ENCODE data around the gene MAFF.

The MAFF gene

DNA sequence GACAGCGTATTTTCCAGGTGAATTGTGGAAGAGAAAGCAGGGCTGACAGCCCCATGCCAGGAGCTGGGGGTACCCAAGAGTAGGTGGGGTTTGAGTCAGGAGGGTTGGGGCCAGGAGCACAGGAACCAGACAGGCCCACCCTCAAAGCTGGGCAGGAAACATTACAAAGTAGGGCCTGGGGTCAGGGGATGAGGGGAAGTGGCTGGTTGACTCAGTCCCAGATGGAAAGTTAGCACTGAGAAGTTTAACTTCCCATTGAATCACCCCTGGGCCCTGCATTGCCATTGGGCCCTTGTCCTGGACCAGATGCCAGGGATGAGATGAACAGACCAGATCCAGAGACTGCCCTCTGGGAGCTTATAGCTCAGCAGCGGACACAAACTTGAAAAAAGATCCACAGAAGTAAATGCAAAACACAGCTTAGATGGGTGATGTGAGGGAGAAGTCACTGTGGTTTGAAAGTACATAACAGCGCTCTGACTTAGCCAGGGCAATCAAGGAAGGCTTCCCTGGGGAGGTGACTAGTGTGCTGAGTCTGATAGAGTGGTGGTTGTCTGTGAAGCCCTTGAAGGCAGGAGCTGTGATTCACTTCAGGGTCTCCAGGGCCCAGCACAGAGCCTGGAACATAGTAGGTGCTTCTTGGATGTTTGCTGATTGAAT, 2.2 kb downstream of the MAFF start:
- no peak for DNase-seq (ENCODE audit: low read depth in 3 of 3)

DNA sequence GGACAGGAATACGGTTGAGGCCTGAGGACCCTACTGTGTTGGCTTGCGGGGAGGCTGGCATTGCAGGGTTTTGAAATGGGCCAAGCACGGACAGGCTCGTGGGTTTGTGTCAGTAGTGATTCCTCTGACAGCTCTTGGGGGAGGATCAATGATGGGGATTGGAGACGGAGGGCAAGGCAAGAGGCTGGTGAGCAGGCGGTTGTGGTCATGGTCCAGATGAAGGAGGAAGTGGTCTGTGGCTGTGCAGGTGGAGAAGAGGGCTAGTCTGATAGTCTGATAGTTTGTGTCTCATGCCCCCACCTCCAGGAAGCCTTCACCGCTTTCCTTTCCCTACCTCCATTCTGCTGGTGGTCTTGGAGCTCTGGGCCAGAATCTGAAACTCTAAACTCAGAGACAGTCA, 3.0 kb downstream of the MAFF start:
- no peak for DNase-seq (ENCODE audit: low read depth in 3 of 3)

DNA sequence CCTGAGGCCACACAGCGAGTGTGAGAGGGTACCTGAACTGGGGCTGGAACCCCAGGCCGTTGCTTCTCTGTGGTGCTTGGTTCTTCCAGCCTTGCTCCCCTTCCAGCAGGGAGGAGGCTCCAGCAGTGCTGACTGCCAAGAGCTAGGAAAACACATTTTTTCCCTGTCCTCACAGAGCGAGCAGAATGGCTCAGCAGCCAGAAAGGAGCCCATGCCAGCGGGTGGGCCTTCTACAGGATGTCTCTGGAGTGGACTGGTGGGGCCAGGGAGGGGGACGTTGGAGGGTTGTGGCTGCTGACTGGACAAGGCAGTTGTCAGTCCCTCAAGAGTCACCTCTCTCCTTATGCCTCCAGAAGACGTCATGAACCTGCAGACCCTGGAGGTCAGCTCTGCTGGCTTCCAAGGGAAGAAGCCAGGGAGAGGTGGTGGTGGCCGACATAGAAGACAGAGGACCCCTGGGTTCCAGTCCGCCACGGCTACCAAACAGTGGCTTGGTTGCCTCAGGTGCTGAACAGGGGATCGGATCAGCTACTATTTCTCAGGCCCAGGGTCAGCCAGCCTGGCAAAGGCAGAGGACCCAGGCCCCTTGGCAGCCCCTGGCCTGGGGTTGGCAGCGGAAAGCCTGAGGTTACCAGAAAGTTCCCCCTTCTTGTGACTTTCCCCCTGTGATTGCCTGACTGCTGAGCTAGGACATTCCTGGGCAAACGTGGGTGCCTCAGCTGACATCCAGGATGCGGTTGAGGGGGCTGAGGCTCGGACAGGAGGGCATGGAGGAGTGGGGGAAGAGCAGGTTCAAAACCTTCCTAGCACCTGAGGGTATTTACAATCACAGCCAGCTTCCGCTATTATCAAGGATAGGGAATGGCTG, 3.7 kb downstream of the MAFF start:
- DNase-seq (ENCODE audit: low read depth in 3 of 3): no peak

DNA sequence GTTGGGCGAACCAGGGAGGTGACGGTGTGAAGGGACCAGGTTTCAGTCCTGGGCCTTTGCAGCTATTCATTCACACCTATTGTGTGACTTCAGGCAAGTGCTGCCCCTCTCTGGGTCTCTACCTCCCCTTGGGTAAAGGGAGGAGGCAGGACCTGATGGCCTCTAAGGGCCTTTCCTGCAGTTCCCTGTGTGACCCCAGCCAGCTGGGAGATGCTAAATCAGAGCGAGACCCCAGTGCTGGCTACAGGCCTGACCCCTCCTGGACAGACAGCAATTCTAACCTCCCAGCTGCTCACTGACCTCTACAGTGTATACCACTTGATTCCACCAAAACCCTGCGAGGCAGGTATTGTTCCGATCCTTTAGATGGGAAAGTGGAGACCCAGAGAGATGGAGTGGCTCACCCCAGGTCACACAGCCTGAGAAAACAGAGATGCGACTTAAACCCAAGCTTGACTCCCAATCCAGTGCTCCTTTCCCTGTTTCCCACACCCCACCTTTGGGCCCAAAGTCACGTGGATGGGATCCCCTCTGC, 6.2 kb downstream of the MAFF start:
- no peak for DNase-seq (ENCODE audit: low read depth in 3 of 3)

DNA sequence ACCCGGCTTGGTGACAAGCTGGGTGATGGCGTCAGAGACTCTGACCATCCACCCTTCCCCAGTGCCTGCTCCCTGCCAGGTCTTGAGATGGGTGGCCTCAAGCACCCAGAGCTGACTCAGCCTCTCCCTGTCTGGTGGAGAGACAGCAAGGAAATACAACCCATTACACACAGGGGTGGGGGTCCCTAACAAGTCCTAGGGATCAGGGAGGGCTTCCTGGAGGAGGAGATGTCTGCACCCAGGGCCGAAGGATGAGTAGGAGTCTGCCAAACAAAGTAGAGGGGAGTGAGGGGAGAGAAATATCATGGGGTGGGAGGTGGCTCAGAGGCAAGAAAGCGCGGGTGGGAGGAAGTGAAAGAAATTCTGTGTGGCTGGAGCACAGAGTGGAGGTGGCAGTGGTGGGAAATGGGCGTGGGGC, 6.8 kb downstream of the MAFF start:
- no peak for DNase-seq (ENCODE audit: low read depth in 3 of 3)

DNA sequence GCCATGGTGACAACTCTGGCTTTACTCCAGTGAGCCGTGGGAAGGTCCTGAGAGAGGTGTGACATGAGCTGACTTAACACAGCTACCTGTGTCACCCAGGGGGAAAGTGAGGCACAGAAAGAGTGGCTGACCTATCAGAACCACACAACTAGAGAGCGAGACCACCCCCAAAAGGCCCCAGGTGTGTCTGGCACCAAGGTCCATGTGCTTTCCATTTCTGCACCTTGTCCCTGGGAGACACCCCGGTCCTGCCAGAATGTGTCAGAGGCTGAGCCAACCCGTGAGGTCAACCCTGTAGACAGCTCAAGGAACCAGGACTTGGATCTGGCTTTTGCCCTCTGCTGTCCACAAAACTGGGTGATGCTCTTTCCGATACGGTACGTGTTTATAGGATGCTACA, 9.8 kb downstream of the MAFF start:
- DNase-seq (ENCODE audit: low read depth in 3 of 3): no peak

DNA sequence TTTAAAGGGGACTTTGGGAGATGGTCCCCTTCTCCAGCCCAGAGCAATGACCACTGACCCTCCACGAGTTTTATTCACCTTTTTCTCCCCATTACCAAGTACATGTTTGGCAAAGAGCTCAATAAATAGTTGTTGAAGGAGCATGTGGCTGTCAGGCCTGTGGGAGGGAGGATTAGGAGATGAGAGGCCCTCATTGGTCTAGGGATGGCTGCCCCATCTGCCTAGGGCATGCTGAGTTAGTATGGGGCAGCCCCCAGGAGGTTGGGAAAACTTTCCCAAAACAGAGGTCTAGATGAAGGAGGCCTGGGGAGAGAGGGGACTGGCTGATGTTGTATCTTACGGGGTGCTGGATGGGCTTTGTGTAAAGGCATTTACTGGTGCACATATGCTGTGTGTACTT, 10.6 kb downstream of the MAFF start:
- DNase-seq (ENCODE audit: low read depth in 3 of 3): no peak

DNA sequence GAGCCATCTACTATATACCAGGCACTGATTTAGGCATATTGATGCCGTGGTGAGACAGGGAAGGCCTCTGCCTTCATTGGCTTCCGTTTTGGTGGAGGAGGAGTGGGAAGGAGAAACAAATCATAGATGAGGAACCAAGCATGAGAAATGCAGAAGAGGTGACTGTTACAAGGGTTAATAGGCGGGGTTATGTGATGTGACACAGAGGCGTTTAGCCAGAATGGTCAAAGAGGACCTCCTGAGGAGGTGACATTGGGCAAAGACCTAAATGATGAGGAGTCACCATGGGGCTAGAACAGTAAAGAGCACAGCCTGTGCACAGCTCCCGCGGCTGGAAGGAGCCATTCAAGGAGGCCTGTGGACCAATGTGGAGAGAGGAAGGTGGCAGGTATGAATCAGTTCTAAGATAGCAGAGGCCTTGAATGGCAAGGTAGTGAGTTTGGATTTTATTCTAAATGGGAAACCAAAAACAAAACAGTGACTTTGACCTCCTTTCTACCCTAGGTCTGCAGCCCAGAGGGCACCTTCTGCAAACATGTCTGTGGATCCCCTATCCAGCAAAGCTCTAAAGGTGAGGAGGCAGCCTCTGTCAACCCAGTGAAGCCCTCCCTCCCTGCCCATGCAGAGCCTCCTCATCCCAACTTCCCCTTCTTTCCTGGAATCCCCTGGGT, 11.7 kb downstream of the MAFF start:
- DNase-seq (ENCODE audit: low read depth in 3 of 3): no peak

DNA sequence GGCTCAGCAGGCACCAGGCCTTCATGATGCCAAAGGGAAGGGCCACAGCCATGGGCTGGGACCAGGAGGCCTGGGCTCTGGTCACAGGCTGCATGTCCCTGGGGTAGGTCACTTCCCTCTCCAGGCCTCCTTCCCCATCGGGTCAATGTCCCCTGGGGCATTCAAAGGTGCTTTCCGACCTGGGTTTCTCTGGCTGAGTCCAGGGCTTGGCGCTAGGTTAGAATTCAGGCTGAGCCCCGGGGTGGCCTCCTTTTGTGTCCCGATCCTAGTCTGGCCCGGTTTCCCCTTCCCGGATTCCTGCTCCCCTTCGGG, 12.2 kb downstream of the MAFF start:
- DNase-seq (ENCODE audit: low read depth in 3 of 3): no peak

DNA sequence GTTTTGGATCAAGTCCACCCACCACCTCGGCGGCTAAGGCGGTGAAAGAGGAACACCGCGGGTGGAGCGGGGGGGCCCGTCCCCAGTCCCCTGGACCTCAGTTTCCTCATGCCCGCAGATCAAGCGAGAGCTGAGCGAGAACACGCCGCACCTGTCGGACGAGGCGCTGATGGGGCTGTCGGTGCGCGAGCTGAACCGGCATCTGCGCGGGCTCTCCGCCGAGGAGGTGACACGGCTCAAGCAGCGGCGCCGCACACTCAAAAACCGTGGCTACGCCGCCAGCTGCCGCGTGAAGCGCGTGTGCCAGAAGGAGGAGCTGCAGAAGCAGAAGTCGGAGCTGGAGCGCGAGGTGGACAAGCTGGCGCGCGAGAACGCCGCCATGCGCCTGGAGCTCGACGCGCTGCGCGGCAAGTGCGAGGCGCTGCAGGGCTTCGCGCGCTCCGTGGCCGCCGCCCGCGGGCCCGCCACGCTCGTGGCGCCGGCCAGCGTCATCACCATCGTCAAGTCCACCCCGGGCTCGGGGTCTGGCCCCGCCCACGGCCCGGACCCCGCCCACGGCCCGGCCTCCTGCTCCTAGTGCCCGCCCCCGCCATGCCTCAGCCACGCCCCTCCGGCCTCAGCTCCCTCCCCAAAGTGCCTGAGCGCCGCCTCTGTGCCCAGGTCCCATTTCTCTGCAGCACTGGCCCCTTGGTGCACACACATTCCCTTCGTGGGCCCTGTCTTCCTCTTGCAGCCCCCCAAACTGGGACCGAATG, 12.7 kb downstream of the MAFF start:
- DNase-seq (ENCODE audit: low read depth in 3 of 3): peak in 2 of 3 experiments; percentile 37 to 66

DNA sequence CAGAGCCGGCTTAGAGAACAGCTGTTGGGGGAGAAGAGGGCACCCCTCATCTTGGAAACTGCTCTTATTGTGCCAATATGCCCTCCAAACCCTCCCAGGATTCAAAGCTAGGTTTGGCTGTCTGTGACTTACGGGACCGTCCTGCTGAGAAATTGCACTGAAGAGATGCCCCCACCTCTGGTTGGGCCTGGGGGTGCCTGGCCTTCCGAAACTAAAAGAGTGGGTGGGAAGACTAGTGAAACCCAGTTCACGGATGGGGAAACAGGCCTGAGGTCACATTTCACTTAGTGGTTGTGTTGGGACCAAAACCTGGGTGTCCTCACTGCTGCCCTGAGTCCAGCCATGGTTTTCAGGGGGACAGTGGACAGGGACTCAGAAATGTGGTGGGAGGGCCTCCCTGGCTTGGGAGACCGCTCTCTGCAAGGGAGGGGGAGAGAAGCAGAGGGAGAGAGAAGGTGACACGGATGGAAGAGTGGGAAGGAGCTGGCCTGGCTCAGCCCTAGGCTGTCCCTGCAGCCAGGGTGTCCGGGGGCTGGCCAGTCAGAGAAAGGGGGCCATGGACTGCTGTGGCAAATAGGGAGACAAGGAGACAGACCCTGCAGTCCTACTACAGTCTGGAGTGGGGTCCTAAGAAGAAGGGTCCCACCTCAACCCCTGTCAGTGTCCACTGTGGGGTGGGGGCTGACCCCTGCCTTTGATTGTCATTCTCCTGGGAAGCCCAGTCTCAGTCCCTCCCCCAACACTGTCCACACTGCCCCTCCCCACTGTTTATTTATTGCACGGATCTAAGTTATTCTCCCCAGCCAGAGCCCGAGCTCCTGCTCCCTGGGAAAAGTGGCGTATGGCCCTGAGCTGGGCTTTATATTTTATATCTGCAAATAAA, 13.6 kb downstream of the MAFF start:
- DNase-seq (ENCODE audit: low read depth in 3 of 3): no peak

DNA sequence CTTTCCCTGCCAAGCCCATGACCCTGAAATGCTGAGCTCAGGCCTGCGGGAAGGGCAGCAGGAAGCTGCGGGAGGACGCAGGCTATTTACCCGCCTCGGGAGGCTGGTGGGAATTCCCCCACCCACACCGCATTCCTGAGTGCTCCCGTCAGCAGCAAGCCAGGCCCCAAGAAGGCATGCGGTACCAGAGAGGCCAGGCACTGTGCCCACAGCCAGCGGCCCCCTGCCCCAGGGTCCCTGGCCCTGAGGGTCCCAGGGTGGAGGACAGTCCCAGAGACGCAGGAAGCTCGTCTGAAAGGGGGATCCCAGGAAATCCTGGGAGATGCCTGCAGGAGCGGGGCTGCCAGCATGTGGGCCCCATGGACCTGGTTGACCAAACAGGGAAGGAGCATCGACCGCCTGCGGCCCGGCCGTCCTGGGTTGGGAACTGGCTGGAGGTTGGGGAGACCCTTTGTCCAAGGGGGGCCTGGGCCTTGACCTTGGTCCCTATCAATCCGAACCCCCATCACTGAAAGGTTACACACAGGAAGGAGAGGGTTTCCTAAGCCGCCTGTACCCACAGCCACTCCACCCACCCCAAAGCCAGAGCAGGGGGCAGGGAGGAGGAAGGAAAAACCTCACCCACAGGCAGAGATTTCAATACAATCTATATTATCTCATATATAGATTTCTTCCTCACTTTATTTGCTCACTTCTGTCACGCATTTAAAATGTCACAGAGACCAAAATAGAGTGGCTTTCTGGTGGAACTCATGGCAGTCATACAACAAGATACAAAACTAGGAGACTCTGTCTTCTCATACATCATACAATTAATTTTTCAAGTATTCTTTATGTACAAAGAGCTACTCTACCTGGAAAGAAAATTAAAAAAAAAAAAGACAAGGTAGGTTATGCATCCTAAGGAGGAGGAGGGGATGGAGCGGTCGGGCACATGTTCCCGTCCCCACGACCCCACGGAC, 17.1 kb downstream of the MAFF start:
- peak in 1 of 3 experiments; percentile 58 for DNase-seq (ENCODE audit: low read depth in 3 of 3)

DNA sequence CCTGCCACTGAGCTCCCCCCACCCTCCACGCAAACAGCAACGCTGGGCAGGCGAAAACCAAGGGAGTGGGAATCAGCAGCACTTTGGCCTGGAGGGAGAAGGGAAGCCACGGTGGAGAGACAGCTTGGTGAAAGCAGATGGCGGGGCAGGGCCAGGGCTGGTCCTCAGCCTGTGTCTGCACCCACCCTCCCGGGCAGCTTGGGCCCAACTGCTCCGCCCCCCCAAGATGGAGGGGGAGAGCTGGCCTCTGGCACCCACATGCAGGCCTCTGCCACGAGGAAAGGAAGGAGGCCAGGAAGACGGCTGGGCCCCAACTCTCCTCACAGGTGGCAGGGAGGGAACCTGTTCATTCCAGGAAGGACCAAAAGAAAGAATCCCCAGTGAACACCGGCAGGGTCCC, 17.8 kb downstream of the MAFF start:
- DNase-seq (ENCODE audit: low read depth in 3 of 3): no peak

DNA sequence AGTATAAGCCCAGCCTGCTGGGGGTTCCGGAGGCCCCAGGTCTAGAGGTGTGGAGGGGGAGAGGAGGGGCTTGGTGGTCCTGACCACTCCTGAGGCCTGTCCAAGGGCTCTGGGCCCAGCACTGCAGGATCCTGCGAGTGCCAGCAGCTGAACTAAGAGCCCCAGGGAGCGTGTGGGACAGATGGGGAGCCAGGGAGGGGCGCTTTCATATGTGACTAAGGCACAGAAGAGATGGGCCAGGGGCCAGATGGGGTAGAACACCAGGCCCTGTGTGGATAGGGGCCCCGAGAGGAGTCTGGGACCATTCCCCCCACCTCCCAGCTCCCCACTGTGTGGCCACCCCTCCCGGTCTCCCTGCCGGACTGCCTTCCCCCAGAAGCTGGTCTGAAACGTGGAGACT, 18.4 kb downstream of the MAFF start:
- DNase-seq (ENCODE audit: low read depth in 3 of 3): no peak

DNA sequence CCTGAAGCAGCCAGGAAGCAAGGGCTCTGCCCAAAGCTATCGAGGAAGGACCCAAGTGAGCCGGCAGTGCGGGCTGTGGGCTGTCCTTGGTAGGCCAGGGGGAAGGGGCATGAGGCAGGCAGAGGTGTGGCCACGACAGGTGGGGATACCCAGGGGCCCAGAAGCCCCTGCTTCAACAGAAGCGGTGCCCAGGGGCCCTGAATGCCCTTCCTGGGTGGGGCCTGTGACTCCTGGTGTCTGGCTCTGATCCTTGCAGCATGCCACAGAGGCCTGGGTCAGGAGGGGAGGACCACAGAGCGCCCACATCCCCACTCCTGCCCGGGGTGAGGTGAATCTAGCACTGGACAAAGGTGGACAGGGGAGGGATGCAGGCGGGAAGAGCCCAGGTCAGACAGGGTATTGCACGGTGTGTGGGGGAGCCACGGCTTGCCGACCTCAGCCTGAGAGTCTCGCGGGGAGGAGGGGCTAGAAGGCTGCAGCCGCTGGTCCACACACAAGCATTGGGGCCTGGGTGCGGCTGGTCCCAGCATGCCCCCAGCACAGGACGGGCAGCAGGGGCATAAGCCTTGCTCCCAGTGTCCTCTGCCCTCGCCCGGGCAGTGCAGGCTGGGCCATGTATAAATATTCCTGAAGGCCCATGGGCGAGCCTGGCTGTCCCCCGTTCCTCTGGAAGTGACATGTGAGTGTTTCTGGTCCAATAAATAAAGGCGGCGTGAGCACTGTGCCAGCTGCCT, 19.0 kb downstream of the MAFF start:
- no peak for DNase-seq (ENCODE audit: low read depth in 3 of 3)

DNA sequence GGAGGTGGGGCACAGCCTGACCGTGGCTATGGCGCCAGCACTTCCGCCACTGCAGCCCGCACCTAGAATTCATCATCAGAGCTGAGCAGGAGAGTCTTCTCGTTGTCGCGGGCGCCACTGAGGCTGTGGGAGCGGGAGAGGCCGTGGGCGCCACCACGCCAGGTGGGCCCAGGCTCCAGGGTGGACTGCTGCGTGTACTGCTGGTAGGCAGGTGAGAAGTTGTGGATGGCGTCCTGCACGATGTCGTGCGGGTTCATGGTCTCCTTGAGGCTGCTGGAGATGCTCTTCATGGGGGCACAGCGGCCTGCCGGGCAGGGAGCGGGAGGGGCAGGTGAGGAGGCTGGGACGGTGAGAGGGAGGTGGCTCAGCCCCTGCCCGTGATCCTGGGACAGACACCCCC, 19.6 kb downstream of the MAFF start:
- no peak for DNase-seq (ENCODE audit: low read depth in 3 of 3)

DNA sequence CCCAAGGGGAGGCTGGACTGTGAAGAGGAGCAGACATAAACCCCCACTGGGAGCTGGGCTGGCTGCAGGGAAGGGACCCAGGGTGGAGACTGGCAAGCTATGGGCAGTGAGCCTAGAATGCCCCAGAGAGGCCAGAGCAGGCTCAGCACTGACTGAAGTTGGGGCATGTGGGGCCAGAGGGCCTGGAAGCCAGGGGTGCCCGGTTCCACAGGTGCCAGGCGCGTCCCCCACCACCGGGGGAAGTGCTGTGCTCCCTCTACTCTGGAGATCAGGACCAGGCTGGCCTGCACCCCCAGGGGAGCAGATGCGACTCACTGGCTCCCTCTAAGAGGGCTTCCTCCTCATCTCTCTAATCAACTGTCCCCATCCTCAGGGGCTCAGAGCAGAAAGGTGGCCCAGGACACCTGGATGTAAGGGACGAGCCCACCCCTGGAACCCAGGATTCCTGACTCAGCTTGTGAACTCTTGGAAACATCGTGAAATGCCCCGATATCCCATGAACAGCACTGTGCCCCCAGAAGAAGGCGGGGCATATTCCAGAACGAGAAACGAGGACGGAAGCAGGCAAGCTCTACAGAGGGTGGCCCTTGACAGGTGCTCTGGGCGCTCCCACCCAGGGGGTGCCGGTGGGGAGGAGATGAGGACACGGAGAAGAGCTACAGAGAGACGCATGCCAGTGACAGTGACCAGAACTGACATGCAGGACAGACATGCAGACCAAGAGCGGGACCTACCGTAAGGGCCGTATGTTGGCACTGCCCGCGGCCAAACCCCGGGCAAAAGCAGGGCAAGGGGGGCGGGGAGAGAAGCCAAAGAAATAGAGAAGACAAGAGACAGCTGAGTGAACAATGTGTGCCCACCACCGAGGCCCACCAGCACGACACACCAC, 20.4 kb downstream of the MAFF start:
- no peak for DNase-seq (ENCODE audit: low read depth in 3 of 3)

DNA sequence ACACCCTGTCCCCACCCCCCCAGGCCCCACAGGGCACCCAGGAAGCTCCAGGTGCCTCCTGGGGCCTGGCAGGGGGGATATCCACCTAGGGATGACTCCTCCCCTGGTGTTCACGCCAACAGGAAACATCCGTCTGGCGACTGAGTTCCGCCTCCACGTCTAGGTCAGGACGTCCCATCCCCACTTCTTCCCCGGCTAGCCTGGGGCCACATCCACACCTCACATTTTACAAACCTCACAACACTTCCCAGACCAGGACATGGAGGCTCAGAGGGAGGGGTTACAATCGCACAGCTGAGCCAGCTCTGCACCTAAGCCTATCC, 21.0 kb downstream of the MAFF start:
- DNase-seq (ENCODE audit: low read depth in 3 of 3): no peak
